Smooth muscle cell (in vitro differentiated cells): ENCODE data around the gene CAMSAP2. TPM values are rescaled to one million over a fixed set of nuclear protein-coding genes. Genes with fewer than 3 reads are reported as not detected.

Experiments used
- DNase-seq: peaks from one replicate; lab custom pipeline; 2025; ENCODE audit not compliant: unreplicated experiment; lab: John Stamatoyannopoulos, UW
- H2AFZ ChIP-seq: fragments of 200-600 bp; sonication (generic); 2 replicates; pipeline ENCODE4 v1.6.0; 2016; ENCODE audit warnings: antibody characterized with exemption, low read depth, mild to moderate bottlenecking
- H3F3A ChIP-seq: fragments of 200-600 bp; sonication (generic); 2 replicates; pipeline ENCODE4 v1.6.0; 2017; ENCODE audit warnings: antibody characterized with exemption, low read depth
- H3K27ac ChIP-seq: fragments of 200-600 bp; sonication (generic); 2 replicates; pipeline ENCODE4 v1.5.1; 2016; ENCODE audit warnings: low read depth, mild to moderate bottlenecking
- H3K27me3 ChIP-seq: fragments of 200-600 bp; sonication (generic); 2 replicates; pipeline ENCODE4 v1.6.1; 2016; ENCODE audit warnings: low read depth, mild to moderate bottlenecking
- H3K36me3 ChIP-seq: fragments of 200-600 bp; sonication (generic); 2 replicates; pipeline ENCODE4 v1.5.1; 2016; ENCODE audit warnings: low read depth
- H3K4me1 ChIP-seq: fragments of 200-600 bp; sonication (generic); 2 replicates; pipeline ENCODE4 v1.5.1; 2016; ENCODE audit warnings: low read depth
- H3K4me2 ChIP-seq: fragments of 200-600 bp; sonication (generic); 2 replicates; pipeline ENCODE4 v1.6.0; 2016; ENCODE audit warnings: mild to moderate bottlenecking
- H3K4me3 ChIP-seq: fragments of 200-600 bp; sonication (generic); 2 replicates; pipeline ENCODE4 v1.5.1; 2016; ENCODE audit warnings: mild to moderate bottlenecking
- H3K79me2 ChIP-seq: fragments of 200-600 bp; sonication (generic); 2 replicates; pipeline ENCODE4 v1.6.0; 2016; ENCODE audit warnings: low read depth, mild to moderate bottlenecking
- H3K9ac ChIP-seq: fragments of 200-600 bp; sonication (generic); 2 replicates; pipeline ENCODE4 v1.6.0; 2016; ENCODE audit warnings: low read depth
- H3K9me3 ChIP-seq: fragments of 200-600 bp; sonication (generic); replicated peaks from 2 replicates; pipeline ENCODE4 v1.5.1; 2016; ENCODE audit warnings: low read depth
- H4K20me1 ChIP-seq: fragments of 200-600 bp; sonication (generic); 2 replicates; pipeline ENCODE4 v1.6.0; 2016; ENCODE audit warnings: low read depth
- WGBS: methylation state at CpG from one replicate; pipeline ENCODE4 v1.1.7; 2016; ENCODE audit warnings: low lambda C conversion rate; 5-methylcytosine and 5-hydroxymethylcytosine counted together
- polyA plus RNA-seq: library from polyadenylated mRNA; unstranded; fragments of >200 nt; fragmentation: Nextera tagmentation; extraction: Ambion mirVana; gene quantifications from 2 replicates; pipeline ENCODE4 v1.2.1, GENCODE V29; 2016
- total RNA-seq: library from RNA; depleted of rRNA; stranded (reverse); fragments of >200 nt; gene quantifications from 2 replicates; pipeline ENCODE4 v1.2.3, GENCODE V29; 2014
- TF ChIP-seq, protein P1 (sequence below): fragments of 200-600 bp; sonication (generic); IDR thresholded peaks from 2 replicates; pipeline ENCODE4 v1.5.1; 2017; ENCODE audit warnings: borderline replicate concordance, mild to moderate bottlenecking, antibody characterized with exemption; ENCODE audit not compliant: insufficient read depth, poor library complexity, severe bottlenecking

The CAMSAP2 gene
- total and polyA plus RNA-seq, 2 experiments from 2014 or later, result 12.9 to 57.5 TPM

DNA sequence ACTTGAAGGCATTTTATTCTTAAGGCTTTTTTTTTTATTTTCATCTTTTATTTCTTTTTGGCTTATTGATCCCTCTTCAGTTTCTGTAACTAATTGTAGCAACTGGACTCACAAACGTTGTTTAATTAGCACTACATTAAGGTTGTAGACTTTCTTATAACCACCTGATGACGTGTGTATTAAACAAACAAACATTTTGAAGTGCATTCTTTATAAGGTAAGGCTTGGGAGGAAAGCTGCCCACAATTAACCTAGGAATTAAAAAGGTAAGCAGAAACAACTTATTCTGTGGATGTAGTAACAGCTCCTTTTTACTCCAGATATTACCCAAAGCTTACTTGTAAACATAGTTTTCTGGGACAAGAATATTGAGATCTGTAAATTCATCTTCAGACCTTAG is 55.0 kb downstream of the CAMSAP2 start:
- Histone ChIP-seq H3K9ac (no peak overlapping the region), H3K36me3 (no peaks in the 10 kb centered on the region), H3K9me3 (no peaks in the 10 kb centered on the region), H3K4me2 (no peak overlapping the region), H3K79me2 (peaks cover 78% of the 10 kb centered on the region), H3K4me3 (no peak overlapping the region), H3F3A (peaks cover 11% of the 10 kb centered on the region), H4K20me1 (peaks cover 65% of the 10 kb centered on the region), H3K4me1 (peaks cover 3% of the 10 kb centered on the region), H2AFZ (no peak overlapping the region), H3K27me3 (no peaks in the 10 kb centered on the region), H3K27ac (no peak overlapping the region)
- DNase-seq, result no peak
- 97% methylated on average over 2 of the region's 2 CpGs for WGBS
- TF ChIP-seq, protein P1, sequence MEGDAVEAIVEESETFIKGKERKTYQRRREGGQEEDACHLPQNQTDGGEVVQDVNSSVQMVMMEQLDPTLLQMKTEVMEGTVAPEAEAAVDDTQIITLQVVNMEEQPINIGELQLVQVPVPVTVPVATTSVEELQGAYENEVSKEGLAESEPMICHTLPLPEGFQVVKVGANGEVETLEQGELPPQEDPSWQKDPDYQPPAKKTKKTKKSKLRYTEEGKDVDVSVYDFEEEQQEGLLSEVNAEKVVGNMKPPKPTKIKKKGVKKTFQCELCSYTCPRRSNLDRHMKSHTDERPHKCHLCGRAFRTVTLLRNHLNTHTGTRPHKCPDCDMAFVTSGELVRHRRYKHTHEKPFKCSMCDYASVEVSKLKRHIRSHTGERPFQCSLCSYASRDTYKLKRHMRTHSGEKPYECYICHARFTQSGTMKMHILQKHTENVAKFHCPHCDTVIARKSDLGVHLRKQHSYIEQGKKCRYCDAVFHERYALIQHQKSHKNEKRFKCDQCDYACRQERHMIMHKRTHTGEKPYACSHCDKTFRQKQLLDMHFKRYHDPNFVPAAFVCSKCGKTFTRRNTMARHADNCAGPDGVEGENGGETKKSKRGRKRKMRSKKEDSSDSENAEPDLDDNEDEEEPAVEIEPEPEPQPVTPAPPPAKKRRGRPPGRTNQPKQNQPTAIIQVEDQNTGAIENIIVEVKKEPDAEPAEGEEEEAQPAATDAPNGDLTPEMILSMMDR, result no peak

DNA sequence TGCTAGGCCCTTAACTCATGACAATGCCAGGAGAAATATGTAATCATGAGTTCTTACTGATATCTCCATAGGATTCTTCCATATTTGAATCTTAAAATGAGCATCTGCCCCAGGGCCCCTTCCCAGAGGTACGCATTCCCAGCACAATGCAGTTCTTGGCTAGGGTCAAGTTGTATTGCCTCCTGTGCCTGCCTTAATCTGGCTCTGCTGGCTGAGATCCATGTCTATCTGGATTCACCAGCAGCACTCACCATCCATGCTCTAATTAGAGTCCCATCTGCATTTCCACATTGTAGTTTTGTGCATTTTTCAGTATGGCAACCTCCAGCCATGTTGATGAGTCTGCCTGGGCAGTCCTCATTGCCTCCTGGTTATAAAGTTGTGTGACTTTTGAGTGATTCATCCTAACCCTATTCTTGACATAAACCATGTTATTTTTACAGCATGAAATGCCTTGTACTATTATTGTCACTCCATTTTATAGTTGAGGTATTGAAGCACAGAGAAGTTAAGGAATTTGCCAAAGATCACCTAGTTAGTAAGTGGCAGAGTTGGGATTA is 55.9 kb downstream of the CAMSAP2 start:
- H3K4me3 ChIP-seq, result no peak overlapping the region
- H3K9ac ChIP-seq, result no peak overlapping the region
- H3K9me3 ChIP-seq, result no peaks in the 10 kb centered on the region
- H3K27ac ChIP-seq, result peak overlapping the region; percentile 7
- WGBS, result 100% methylated on average over 1 of the region's 1 CpG
- no peak for DNase-seq
- H3K27me3 ChIP-seq, result no peaks in the 10 kb centered on the region
- TF ChIP-seq, protein P1, result no peak
- no peak overlapping the region for H3K4me2 ChIP-seq
- H2AFZ ChIP-seq, result no peak overlapping the region
- peaks cover 11% of the 10 kb centered on the region for H3F3A ChIP-seq
- H4K20me1 ChIP-seq, result peaks cover 64% of the 10 kb centered on the region
- H3K4me1 ChIP-seq, result no peaks in the 10 kb centered on the region
- H3K79me2 ChIP-seq, result peaks cover 78% of the 10 kb centered on the region
- no peaks in the 10 kb centered on the region for H3K36me3 ChIP-seq

DNA sequence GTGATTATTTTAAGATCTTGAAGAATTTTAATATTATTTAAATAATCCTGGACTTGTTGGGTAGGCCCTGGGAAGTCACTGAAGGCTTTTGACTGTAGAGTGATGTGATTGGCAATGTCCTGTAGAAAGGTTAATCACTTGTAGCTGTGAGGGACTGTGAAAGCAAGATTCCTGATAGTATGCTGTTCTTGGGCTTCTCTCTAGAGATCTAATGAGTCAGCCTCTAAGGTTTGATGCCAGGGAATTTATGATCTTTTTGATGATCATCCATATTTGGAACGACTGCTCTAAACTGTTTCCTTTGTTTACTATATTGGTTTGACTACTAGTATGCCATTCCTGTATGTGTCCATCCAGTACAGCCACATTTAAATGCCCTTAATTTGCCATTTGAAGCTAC is 56.5 kb downstream of the CAMSAP2 start:
- H2AFZ ChIP-seq, result no peak overlapping the region
- H3K4me3 ChIP-seq, result no peak overlapping the region
- H3K79me2 ChIP-seq, result peaks cover 78% of the 10 kb centered on the region
- H3K4me1 ChIP-seq, result no peaks in the 10 kb centered on the region
- 71% methylated on average over 1 of the region's 1 CpG for WGBS
- no peak for DNase-seq
- peaks cover 64% of the 10 kb centered on the region for H4K20me1 ChIP-seq
- H3K9ac ChIP-seq, result no peak overlapping the region
- H3K9me3 ChIP-seq, result no peaks in the 10 kb centered on the region
- peak overlapping the region; percentile 7 for H3K27ac ChIP-seq
- peaks cover 11% of the 10 kb centered on the region for H3F3A ChIP-seq
- TF ChIP-seq, protein P1, result no peak
- H3K27me3 ChIP-seq, result no peaks in the 10 kb centered on the region
- no peaks in the 10 kb centered on the region for H3K36me3 ChIP-seq
- no peak overlapping the region for H3K4me2 ChIP-seq

DNA sequence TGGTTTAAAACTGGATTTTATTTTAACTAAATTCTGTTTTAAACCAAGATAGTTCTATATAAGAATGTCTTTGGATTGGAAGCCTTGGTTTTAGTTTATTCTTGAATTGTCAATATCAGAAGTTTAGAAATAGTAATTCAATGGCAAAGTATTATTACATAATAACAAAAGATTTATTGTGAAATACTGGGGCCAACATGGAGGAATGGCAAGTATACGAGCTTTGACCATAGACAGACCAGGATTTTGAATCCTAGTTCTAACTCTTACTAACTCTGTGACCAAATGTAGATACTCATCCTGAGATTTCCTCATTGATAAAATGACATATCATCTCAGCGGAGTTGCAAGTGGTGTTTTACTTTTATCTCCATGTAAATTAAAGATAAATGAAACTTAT is 63.3 kb downstream of the CAMSAP2 start:
- no peak overlapping the region for H2AFZ ChIP-seq
- peaks cover 77% of the 10 kb centered on the region for H3K79me2 ChIP-seq
- no peak overlapping the region for H3K9ac ChIP-seq
- no peaks in the 10 kb centered on the region for H3F3A ChIP-seq
- no peaks in the 10 kb centered on the region for H3K9me3 ChIP-seq
- no peak for DNase-seq
- H3K36me3 ChIP-seq, result no peaks in the 10 kb centered on the region
- H3K4me3 ChIP-seq, result no peak overlapping the region
- H3K4me1 ChIP-seq, result peaks cover 6% of the 10 kb centered on the region
- TF ChIP-seq, protein P1, result no peak
- H3K27me3 ChIP-seq, result no peaks in the 10 kb centered on the region
- H3K4me2 ChIP-seq, result no peak overlapping the region
- H3K27ac ChIP-seq, result peak overlapping the region; percentile 1
- WGBS, result 80% methylated on average over 2 of the region's 2 CpGs
- H4K20me1 ChIP-seq, result peaks cover 83% of the 10 kb centered on the region
